HCT116 (cell line): ENCODE results near the gene HS6ST3. TPM values are rescaled to one million over a fixed set of nuclear protein-coding genes. Genes with fewer than 3 reads are reported as not detected.

Experiments used
- ATAC-seq: fragments of 200-7000 bp; cut with Tn5 transposase; 2 replicates; pipeline ENCODE4 v1.9.1; 2020; ENCODE audit warnings: mild to moderate bottlenecking, moderate library complexity
- BruUV-seq: library from RNA; stranded (reverse); fragments of 400-500 nt; replicated peaks from 2 replicates; lab custom pipeline; 2021; lab: Mats Ljungman, UMichigan
- CTCF ChIA-PET: fragments of 300-600 bp; sonication (Branson Sonifier 250); formaldehyde crosslinking; loops from one replicate; lab custom pipeline; 2021; ENCODE audit warnings: antibody characterized with exemption; lab: Charles Lee
- POLR2A ChIA-PET: fragments of 300-600, 350-600 bp; sonication (Branson Sonifier 250); formaldehyde crosslinking; loops from one replicate; lab custom pipeline; 2021; ENCODE audit warnings: antibody characterized with exemption; lab: Charles Lee
- RAD21 ChIA-PET, 2 experiments: fragments of 300-600 bp; sonication (Branson Sonifier 250); formaldehyde crosslinking; loops; one replicate each; lab custom pipeline; 2023; ENCODE audit warnings: low total read pairs in 2 of 2; ENCODE audit not compliant: uncharacterized antibody in 2 of 2, unreplicated experiment in 2 of 2, low non-redundant PET in 1 of 2; lab: Charles Lee
- DNase-seq: peaks from one replicate; pipeline ENCODE4 v3.0.0-alpha.2; 2010; ENCODE audit warnings: low read depth, low spot score
- H2AFZ ChIP-seq: fragments of 200-600 bp; shearing (Covaris generic), sonication (generic); 2 replicates; pipeline ENCODE4 v1.6.1; 2017; ENCODE audit warnings: low read depth, mixed run types, mixed read lengths, antibody characterized with exemption, low read length; ENCODE audit not compliant: poor library complexity, severe bottlenecking
- H3K27ac ChIP-seq: 2 replicates; pipeline ENCODE4 v1.5.1; 2012; ENCODE audit warnings: low read depth, low read length
- H3K27me3 ChIP-seq: fragments of 200-600 bp; sonication (generic); 2 replicates; pipeline ENCODE4 v1.6.1; 2016; ENCODE audit warnings: mixed run types, low read length, mixed read lengths; ENCODE audit not compliant: insufficient read depth
- H3K36me3 ChIP-seq, 2 experiments: fragments of 200-500 bp in 1 of 2; fragments of 200-600 bp in 1 of 2; sonication (Bioruptor generic) in 1 of 2; sonication (generic) in 1 of 2; 2 replicates each; pipeline versions ENCODE4 v1.5.1 to v1.6.1; 2014 to 2016; ENCODE audit warnings: low read length in 2 of 2, inconsistent platforms in 1 of 2, mixed read lengths in 1 of 2, mixed run types in 1 of 2; ENCODE audit not compliant: insufficient read depth in 2 of 2, control insufficient read depth in 1 of 2
- H3K4me1 ChIP-seq, 2 experiments: fragments of 200-600 bp in 1 of 2; sonication (generic) in 1 of 2; 2 replicates each; pipeline versions ENCODE4 v1.5.1 to v1.6.1; 2012 to 2017; ENCODE audit warnings: low read length in 2 of 2, inconsistent platforms in 1 of 2, mild to moderate bottlenecking in 1 of 2, mixed read lengths in 1 of 2, mixed run types in 1 of 2, moderate library complexity in 1 of 2; ENCODE audit not compliant: insufficient read depth in 2 of 2, control insufficient read depth in 1 of 2
- H3K4me2 ChIP-seq: fragments of 200-600 bp; sonication (generic); 2 replicates; pipeline ENCODE4 v1.6.1; 2017; ENCODE audit warnings: mixed run types, low read length, mixed read lengths
- H3K4me3 ChIP-seq, 2 experiments: fragments of 200-600 bp in 1 of 2; sonication (generic) in 1 of 2; replicated peaks in 1 of 2; 2 replicates each; pipeline ENCODE4 v1.5.1; 2011 to 2016; ENCODE audit warnings: low read length in 2 of 2, control low read depth in 1 of 2, low read depth in 1 of 2, mild to moderate bottlenecking in 1 of 2, mixed read lengths in 1 of 2, mixed run types in 1 of 2
- H3K79me2 ChIP-seq: fragments of 200-600 bp; sonication (generic); 2 replicates; pipeline ENCODE4 v1.6.1; 2017; ENCODE audit warnings: mild to moderate bottlenecking, mixed run types, low read length, moderate library complexity, mixed read lengths; ENCODE audit not compliant: insufficient read depth
- H3K9ac ChIP-seq: fragments of 200-600 bp; sonication (generic); 2 replicates; pipeline ENCODE4 v1.6.1; 2016; ENCODE audit warnings: low read length, mixed read lengths
- H3K9me2 ChIP-seq: fragments of 200-600 bp; sonication (generic), shearing (Covaris generic); 2 replicates; pipeline ENCODE4 v1.6.1; 2017; ENCODE audit warnings: mixed run types, mild to moderate bottlenecking, moderate library complexity; ENCODE audit not compliant: insufficient read depth
- H3K9me3 ChIP-seq, 2 experiments: fragments of 200-500 bp in 1 of 2; fragments of 200-600 bp in 1 of 2; sonication (Bioruptor generic) in 1 of 2; sonication (generic) in 1 of 2; 2 replicates each; pipeline ENCODE4 v1.6.1; 2014 to 2017; ENCODE audit warnings: low read length in 2 of 2, mixed read lengths in 2 of 2, inconsistent platforms in 1 of 2, low read depth in 1 of 2, mild to moderate bottlenecking in 1 of 2, mixed run types in 1 of 2, moderate library complexity in 1 of 2; ENCODE audit not compliant: control insufficient read depth in 1 of 2, insufficient read depth in 1 of 2
- H4K20me1 ChIP-seq: fragments of 200-600 bp; sonication (generic), shearing (Covaris generic); 2 replicates; pipeline ENCODE4 v1.6.1; 2017; ENCODE audit warnings: mixed run types, mild to moderate bottlenecking, moderate library complexity; ENCODE audit not compliant: insufficient read depth
- ATF3 ChIP-seq: IDR thresholded peaks from 2 replicates; pipeline ENCODE4 v1.6.1; 2012
- CTCF ChIP-seq, 3 experiments: fragments of 200-600 bp in 1 of 3; sonication (generic) in 1 of 3; IDR thresholded peaks in 2 of 3; conservative IDR thresholded peaks in 1 of 3; 2 replicates each; pipeline ENCODE4 v1.5.1; 2012 to 2017; ENCODE audit warnings: low read depth in 2 of 3, low read length in 2 of 3, antibody characterized with exemption in 1 of 3, borderline replicate concordance in 1 of 3, control low read depth in 1 of 3, mild to moderate bottlenecking in 1 of 3, mixed read lengths in 1 of 3, mixed run types in 1 of 3, moderate library complexity in 1 of 3; ENCODE audit not compliant: insufficient read depth in 1 of 3
- ELF1 ChIP-seq: IDR thresholded peaks from 2 replicates; pipeline ENCODE4 v1.6.1; 2012; ENCODE audit warnings: low read depth, borderline replicate concordance
- EZH2 ChIP-seq: fragments of 200-600 bp; sonication (generic); IDR thresholded peaks from 2 replicates; pipeline ENCODE4 v1.6.1; 2017; ENCODE audit warnings: antibody characterized with exemption, mixed run types
- FOSL1 ChIP-seq: IDR thresholded peaks from 2 replicates; pipeline ENCODE4 v1.6.1; 2012; ENCODE audit warnings: low read depth
- JUND ChIP-seq: IDR thresholded peaks from 2 replicates; pipeline ENCODE4 v1.6.1; 2012
- POLR2A ChIP-seq: IDR thresholded peaks from 2 replicates; pipeline ENCODE4 v1.7.0; 2011; ENCODE audit warnings: borderline replicate concordance; ENCODE audit not compliant: insufficient read depth, insufficient read length; ENCODE audit errors: extremely low read depth
- POLR2AphosphoS5 ChIP-seq: IDR thresholded peaks from 2 replicates; pipeline ENCODE4 v1.6.1; 2011; ENCODE audit warnings: mild to moderate bottlenecking, low read depth, low read length, moderate library complexity
- REST ChIP-seq: IDR thresholded peaks from 2 replicates; pipeline ENCODE4 v1.6.1; 2012; ENCODE audit warnings: low read depth
- TCF7L2 ChIP-seq: IDR thresholded peaks from 2 replicates; pipeline ENCODE4 v1.7.0; 2011; ENCODE audit warnings: borderline replicate concordance, inconsistent platforms; ENCODE audit not compliant: insufficient read depth, insufficient read length; ENCODE audit errors: extremely low read depth
- ZFX ChIP-seq: fragments of 450-650 bp; IDR thresholded peaks from 2 replicates; pipeline ENCODE4 v1.6.1; 2017
- intact Hi-C: fragments of 100-400 bp; cut with micrococcal nuclease; formaldehyde crosslinking; loops from 2 replicates; pipeline ENCODE4 v1.10.0; 2022
- total RNA-seq: library from RNA; stranded (reverse); gene quantifications from one replicate; pipeline ENCODE4 v1.2.1, GENCODE V29; 2021; ENCODE audit not compliant: unreplicated experiment

Gene HS6ST3
- total RNA-seq, 1 experiment from 2014 or later, result 0.10 TPM

GRCh38 chr13:96403241-96403640 lies 313.3 kb downstream of the HS6ST3 start:
- no peaks in the 10 kb centered on the region for H3K79me2 ChIP-seq
- H3K4me1 ChIP-seq, result no peaks in the 10 kb centered on the region
- no peak overlapping the region for H3K9ac ChIP-seq
- no peak overlapping the region for H3K4me2 ChIP-seq
- no peak overlapping the region for H2AFZ ChIP-seq
- no peak overlapping the region for H3K4me3 ChIP-seq
- no peak overlapping the region for H3K27ac ChIP-seq
- ChIA-PET RAD21 (no interaction called here), POLR2A (no interaction called here), CTCF (no interaction called here)
- no peaks in the 10 kb centered on the region for H3K9me3 ChIP-seq
- no peaks in the 10 kb centered on the region for H4K20me1 ChIP-seq
- H3K9me2 ChIP-seq, result no peaks in the 10 kb centered on the region
- no peak for DNase-seq
- no peak for ATAC-seq
- no TSS peak for BruUV-seq
- no peaks in the 10 kb centered on the region for H3K36me3 ChIP-seq
- TF ChIP-seq EZH2 (no peak), FOSL1 (no peak), POLR2AphosphoS5 (no peak), TCF7L2 (no peak), ZFX (no peak), REST (no peak), JUND (no peak), ATF3 (no peak), ELF1 (no peak), POLR2A (no peak), CTCF (IDR thresholded peaks at IDR 0.05 in 2 of 3, conservative IDR thresholded peaks at IDR 0.05 in 1 of 3; ENCODE audit: borderline replicate concordance in 1 of 3, insufficient read depth in 1 of 3, low read depth in 2 of 3, low read length in 2 of 3) (no peak)
- H3K27me3 ChIP-seq, result no peaks in the 10 kb centered on the region; the same call in none of the 2 replicates
- intact Hi-C loops, result no loop called here
